H1 (cell line): Measurements from ENCODE around the gene TNNI2. TPM values are rescaled to one million over a fixed set of nuclear protein-coding genes. Genes with fewer than 3 reads are reported as not detected.

Source experiments
- CTCF ChIA-PET: fragments of 300-600 bp; sonication (Branson Sonifier 250); formaldehyde crosslinking; loops from one replicate; lab custom pipeline; 2021; ENCODE audit not compliant: partially characterized antibody; lab: Charles Lee
- POLR2A ChIA-PET: fragments of 300-600 bp; sonication (Branson Sonifier 250); formaldehyde crosslinking; loops from one replicate; lab custom pipeline; 2021; ENCODE audit warnings: inconsistent platforms; ENCODE audit not compliant: partially characterized antibody; lab: Charles Lee
- DNase-seq, 2 experiments: peaks; one replicate each; pipeline versions ENCODE4 v3.0.0 to v3.0.0-alpha.2; 2010 to 2022; ENCODE audit warnings: low spot score in 2 of 2, low read depth in 1 of 2, mixed read lengths in 1 of 2
- FAIRE-seq: peaks from 2 replicates; lab custom pipeline; 2011; peaks lifted over from hg19 to GRCh38; lab: Jason Lieb, UNC
- H2AFZ ChIP-seq: 2 replicates; pipeline ENCODE4 v1.8.1; 2012; ENCODE audit warnings: low read length, inconsistent platforms
- H2AK5ac ChIP-seq: 2 replicates; pipeline ENCODE4 v1.6.1; 2013; ENCODE audit warnings: low read depth, low read length
- H2BK120ac ChIP-seq: replicated peaks from 2 replicates; pipeline ENCODE3; 2013; ENCODE audit warnings: low read depth, low read length, inconsistent platforms
- H2BK12ac ChIP-seq: 2 replicates; pipeline ENCODE4 v1.6.1; 2013; ENCODE audit warnings: low read depth, low read length
- H2BK15ac ChIP-seq: 2 replicates; pipeline ENCODE4 v1.6.1; 2013; ENCODE audit warnings: low read length
- H2BK20ac ChIP-seq: 2 replicates; pipeline ENCODE4 v1.6.1; 2013; ENCODE audit warnings: low read length
- H2BK5ac ChIP-seq: 2 replicates; pipeline ENCODE4 v1.6.1; 2013; ENCODE audit warnings: low read depth, low read length
- H3K14ac ChIP-seq: 2 replicates; pipeline ENCODE4 v1.6.1; 2013; ENCODE audit warnings: inconsistent platforms; ENCODE audit not compliant: insufficient read length
- H3K18ac ChIP-seq: 2 replicates; pipeline ENCODE4 v1.6.1; 2013; ENCODE audit warnings: low read length; ENCODE audit errors: extremely low read depth
- H3K23ac ChIP-seq: 2 replicates; pipeline ENCODE4 v1.6.1; 2013; ENCODE audit warnings: inconsistent platforms; ENCODE audit not compliant: insufficient read length
- H3K23me2 ChIP-seq: 2 replicates; pipeline ENCODE4 v1.6.1; 2013; ENCODE audit warnings: low read depth, low read length
- H3K27ac ChIP-seq: 2 replicates; pipeline ENCODE4 v1.6.1; 2011; ENCODE audit warnings: low read depth, low read length, inconsistent platforms
- H3K27me3 ChIP-seq, 4 experiments: replicated peaks in 1 of 4; 1 replicate in 1 of 4; 2 replicates in 3 of 4; pipeline versions ENCODE4 v1.6.1 to v1.8.1; 2011 to 2013; ENCODE audit warnings: low read length in 3 of 4, mild to moderate bottlenecking in 3 of 4, inconsistent platforms in 2 of 4, mixed read lengths in 2 of 4, moderate library complexity in 1 of 4; ENCODE audit not compliant: control insufficient read depth in 3 of 4, insufficient read depth in 3 of 4; ENCODE audit errors: extremely low read depth in 1 of 4
- H3K36me3 ChIP-seq, 4 experiments: 2 replicates each; pipeline versions ENCODE4 v1.6.1 to v1.8.1; 2011 to 2013; ENCODE audit warnings: mild to moderate bottlenecking in 4 of 4, low read length in 3 of 4, moderate library complexity in 2 of 4, control low read depth in 1 of 4, inconsistent platforms in 1 of 4; ENCODE audit not compliant: insufficient read depth in 4 of 4, control insufficient read depth in 2 of 4
- H3K4ac ChIP-seq: replicated peaks from 2 replicates; pipeline ENCODE3; 2013; ENCODE audit warnings: low read length, low read depth, mixed read lengths, inconsistent platforms; ENCODE audit not compliant: insufficient read length
- H3K4me1 ChIP-seq, 4 experiments: replicated peaks in 1 of 4; 1 replicate in 1 of 4; 2 replicates in 3 of 4; pipeline versions ENCODE4 v1.6.1 to v1.8.1; 2011 to 2013; ENCODE audit warnings: low read length in 3 of 4, inconsistent platforms in 2 of 4, mixed read lengths in 1 of 4; ENCODE audit not compliant: insufficient read depth in 4 of 4, control insufficient read depth in 3 of 4
- H3K4me2 ChIP-seq, 2 experiments: 2 replicates each; pipeline versions ENCODE4 v1.6.1 to v1.8.1; 2011 to 2013; ENCODE audit warnings: low read depth in 2 of 2, low read length in 2 of 2, control low read depth in 1 of 2, inconsistent platforms in 1 of 2, mild to moderate bottlenecking in 1 of 2; ENCODE audit not compliant: insufficient read depth in 1 of 2
- H3K4me3 ChIP-seq, 4 experiments: fragments of 200-600, 300-600 bp in 1 of 4; sonication (generic), shearing (Covaris generic), sonication (Bioruptor Twin) in 1 of 4; 2 replicates each; pipeline versions ENCODE4 v1.5.1 to v1.8.1; 2011 to 2016; ENCODE audit warnings: low read length in 4 of 4, low read depth in 3 of 4, control low read depth in 2 of 4, inconsistent platforms in 2 of 4, mild to moderate bottlenecking in 2 of 4, mixed read lengths in 1 of 4, moderate library complexity in 1 of 4; ENCODE audit not compliant: insufficient read depth in 2 of 4; ENCODE audit errors: extremely low read depth in 1 of 4
- H3K56ac ChIP-seq: replicated peaks from 2 replicates; pipeline ENCODE3; 2013; ENCODE audit warnings: low read depth, mild to moderate bottlenecking, mixed read lengths, low read length, inconsistent platforms; ENCODE audit not compliant: insufficient read length
- H3K79me1 ChIP-seq: 2 replicates; pipeline ENCODE4 v1.6.1; 2013; ENCODE audit warnings: low read depth, low read length, control low read depth
- H3K79me2 ChIP-seq, 2 experiments: 2 replicates each; pipeline versions ENCODE4 v1.6.1 to v1.8.1; 2012 to 2013; ENCODE audit warnings: low read length in 2 of 2, mild to moderate bottlenecking in 2 of 2, inconsistent platforms in 1 of 2; ENCODE audit not compliant: insufficient read depth in 2 of 2, control insufficient read depth in 1 of 2
- H3K9ac ChIP-seq, 4 experiments: replicated peaks in 1 of 4; 1 replicate in 1 of 4; 2 replicates in 3 of 4; pipeline versions ENCODE4 v1.6.1 to v1.8.1; 2011 to 2013; ENCODE audit warnings: low read depth in 3 of 4, low read length in 3 of 4, control low read depth in 2 of 4, mild to moderate bottlenecking in 2 of 4, moderate library complexity in 2 of 4, inconsistent platforms in 1 of 4; ENCODE audit errors: extremely low read depth in 1 of 4
- H3K9me3 ChIP-seq, 2 experiments: 2 replicates each; pipeline versions ENCODE4 v1.6.1 to v1.8.1; 2012 to 2013; ENCODE audit warnings: mild to moderate bottlenecking in 2 of 2, moderate library complexity in 2 of 2, control low read depth in 1 of 2, inconsistent platforms in 1 of 2, low read depth in 1 of 2, low read length in 1 of 2, mixed read lengths in 1 of 2; ENCODE audit not compliant: insufficient read depth in 2 of 2
- H4K20me1 ChIP-seq, 2 experiments: replicated peaks in 1 of 2; 2 replicates each; pipeline versions ENCODE3 to v1.8.1; 2011 to 2013; ENCODE audit warnings: inconsistent platforms in 2 of 2, low read length in 2 of 2, mild to moderate bottlenecking in 1 of 2; ENCODE audit not compliant: insufficient read depth in 2 of 2, control insufficient read depth in 1 of 2
- H4K5ac ChIP-seq: 2 replicates; pipeline ENCODE4 v1.6.1; 2013; ENCODE audit warnings: low read length, low read depth, mixed read lengths, inconsistent platforms; ENCODE audit not compliant: insufficient read length
- H4K8ac ChIP-seq: 2 replicates; pipeline ENCODE4 v1.8.0; 2013; ENCODE audit warnings: mild to moderate bottlenecking, moderate library complexity, low read length, inconsistent platforms; ENCODE audit not compliant: insufficient read depth; ENCODE audit errors: extremely low read depth
- H4K91ac ChIP-seq: replicated peaks from 2 replicates; pipeline ENCODE3; 2013; ENCODE audit warnings: low read length, mixed read lengths, inconsistent platforms; ENCODE audit not compliant: insufficient read length
- ASH2L ChIP-seq: fragments of 200-600, 300-600 bp; sonication (generic); IDR thresholded peaks from one replicate; pipeline ENCODE4 v1.7.1; 2017; ENCODE audit warnings: low read length
- KDM4A ChIP-seq: IDR thresholded peaks from one replicate; pipeline ENCODE4 v1.7.1; 2012; ENCODE audit warnings: low read depth, mild to moderate bottlenecking, moderate library complexity, low read length, inconsistent platforms; ENCODE audit not compliant: severe bottlenecking
- MAFK ChIP-seq: IDR thresholded peaks from 2 replicates; pipeline ENCODE4 v1.6.1; 2012; ENCODE audit warnings: low read depth, mild to moderate bottlenecking, improper control_type of control experiment, low read length
- NANOG ChIP-seq: IDR thresholded peaks from 2 replicates; pipeline ENCODE4 v1.6.1; 2011; ENCODE audit warnings: low read length, low read depth, mild to moderate bottlenecking, inconsistent platforms; ENCODE audit not compliant: insufficient read depth, poor library complexity, severe bottlenecking
- NRF1 ChIP-seq: IDR thresholded peaks from 2 replicates; pipeline ENCODE4 v1.6.1; 2011; ENCODE audit warnings: mild to moderate bottlenecking, low read depth, low read length, improper control_type of control experiment
- PHF8 ChIP-seq: fragments of 200-600 bp; sonication (generic); conservative IDR thresholded peaks from 2 replicates; pipeline ENCODE4 v1.7.1; 2012; ENCODE audit warnings: low read depth, mild to moderate bottlenecking, inconsistent platforms, low read length, moderate library complexity
- ZNF274 ChIP-seq: IDR thresholded peaks from 2 replicates; pipeline ENCODE4 v1.7.0; 2012; ENCODE audit warnings: low read length, borderline replicate concordance; ENCODE audit errors: extremely low read depth
- WGBS, 2 experiments: shearing (Covaris generic) in 1 of 2; methylation state at CpG; one replicate each; pipeline versions ENCODE4 v1.1.6 to v1.1.7; 2013 to 2015; ENCODE audit warnings: low lambda C conversion rate in 2 of 2, mixed read lengths in 2 of 2, inconsistent platforms in 1 of 2, low coverage in 1 of 2, missing lambda C conversion rate in 1 of 2; ENCODE audit not compliant: insufficient replicate concordance in 2 of 2, insufficient coverage in 1 of 2, insufficient read length in 1 of 2; ENCODE audit errors: extremely low coverage in 1 of 2, missing lambda C conversion rate in 1 of 2; 5-methylcytosine and 5-hydroxymethylcytosine counted together
- polyA plus RNA-seq, 7 experiments: library from polyadenylated mRNA; depleted of rRNA in 3 of 7; stranded (reverse) in 5 of 7; unstranded in 2 of 7; fragments of >200 nt in 5 of 7; fragments of 200-250 nt in 2 of 7; gene quantifications; 1 replicate in 5 of 7; 2 replicates in 1 of 7; 4 replicates in 1 of 7; pipeline versions ENCODE4 v1.2.1 to v1.2.3, GENCODE V29; 2011 to 2013; ENCODE audit warnings: missing spikeins in 2 of 7, mixed read lengths in 2 of 7
- total RNA-seq: library from RNA; stranded (reverse); fragmentation: NEBNext Ultra II Directional; extraction: Animal tissue kit (Norgen Biotek cat#: 25700); gene quantifications from 2 replicates; pipeline ENCODE4 v1.2.1, GENCODE V29; 2021

The TNNI2 gene
- total and polyA plus RNA-seq, 2 of the 8 experiments (the other 6 are each of a cell fraction or from before 2014, with no cell fraction given), result not detected

- no peak overlapping the region for H3K56ac ChIP-seq
- H4K5ac ChIP-seq, result no peak overlapping the region
- ChIA-PET CTCF (interaction anchor here (0.7 to 4.9 kb wide), 5 partner anchors 9 to 333 kb away, joined by 3 to 25 read pairs (median 11); no protein-coding TSS in a partner anchor), POLR2A (no interaction called here)
- no peak overlapping the region for H3K4me3 ChIP-seq
- no peak overlapping the region for H3K27ac ChIP-seq
- no peaks in the 10 kb centered on the region; a peak in 1 of 7 replicates for H3K27me3 ChIP-seq
- H2AK5ac ChIP-seq, result no peak overlapping the region
- H3K18ac ChIP-seq, result no peak overlapping the region
- no peaks in the 10 kb centered on the region for H3K79me1 ChIP-seq
- DNase-seq (no peak), FAIRE-seq (no peak)
- no peak overlapping the region for H3K14ac ChIP-seq
- no peak overlapping the region for H3K4ac ChIP-seq
- H2BK15ac ChIP-seq, result no peak overlapping the region
- H3K23ac ChIP-seq, result no peak overlapping the region
- H3K23me2 ChIP-seq, result peaks cover 8% of the 10 kb centered on the region; the same call in 1 of the 2 replicates
- H3K4me1 ChIP-seq, result no peaks in the 10 kb centered on the region
- no peak overlapping the region for H3K9ac ChIP-seq
- H3K79me2 ChIP-seq, result no peaks in the 10 kb centered on the region
- no peak overlapping the region for H2BK12ac ChIP-seq
- H2BK120ac ChIP-seq, result no peak overlapping the region
- no peaks in the 10 kb centered on the region for H3K36me3 ChIP-seq
- H4K8ac ChIP-seq, result no peak overlapping the region
- no peak overlapping the region for H3K4me2 ChIP-seq
- 93% methylated on average over 1 of the region's 1 CpG; no CpG with 5 or more reads in 1 of the 2 experiments for whole genome bisulfite sequencing, 2 experiments
- H2BK5ac ChIP-seq, result no peak overlapping the region
- no peak overlapping the region for H2BK20ac ChIP-seq
- H3K9me3 ChIP-seq, result peaks cover 0 to 7% of the 10 kb centered on the region in 2 experiments; a peak in 2 of 4 replicates
- no peak overlapping the region for H2AFZ ChIP-seq
- H4K20me1 ChIP-seq, result peaks cover 0 to 8% of the 10 kb centered on the region in 2 experiments
- H4K91ac ChIP-seq, result no peak overlapping the region
- TF ChIP-seq PHF8 (no peak), MAFK (no peak), NANOG (no peak), KDM4A (no peak), ZNF274 (no peak), NRF1 (no peak), ASH2L (no peak)
These were observed 21.3 kb upstream of the TNNI2 start for GRCh38 chr11:1817511-1817910.
